ENCODE results near the gene SH3PXD2A. TPM values are rescaled to one million over a fixed set of nuclear protein-coding genes. Genes with fewer than 3 reads are reported as not detected.

SH3PXD2A gene
- total and polyA plus RNA-seq, 2 of the 4 experiments (the other 2 are of a cell fraction), result 6.3 to 23.0 TPM

- Histone ChIP-seq H3K56ac (ENCODE audit: extremely low read depth, insufficient read depth, low read length) (peak overlapping the region; percentile 8; the same call in 1 of the 2 replicates), H4K20me1 (ENCODE audit: insufficient read depth, low read length) (no peaks in the 10 kb centered on the region), H2AFZ (replicated peaks; ENCODE audit: low read length, poor library complexity) (no peak overlapping the region), H3K4me2 (ENCODE audit: low read depth, low read length) (peak overlapping the region; percentile 48), H2BK120ac (ENCODE audit: low read depth, low read length) (peak overlapping the region; percentile 78), H4K91ac (ENCODE audit: insufficient read depth, low read depth, low read length) (peak overlapping the region; percentile 17; the same call in 1 of the 2 replicates), H3K4ac (ENCODE audit: low read depth, low read length) (peak overlapping the region; percentile 37; the same call in 1 of the 2 replicates), H3K18ac (ENCODE audit: low read depth, low read length) (peak overlapping the region; percentile 95; the same call in 1 of the 2 replicates), H4K5ac (ENCODE audit: low read depth, low read length) (peak overlapping the region; percentile 34), H3K9ac (ENCODE audit: low read depth, low read length) (peak overlapping the region; percentile 66; the same call in 1 of the 2 replicates), H2BK15ac (ENCODE audit: low read depth, low read length) (peak overlapping the region; percentile 63; the same call in 1 of the 3 replicates), H2AK5ac (ENCODE audit: low read depth, low read length) (no peak overlapping the region), H3K14ac (replicated peaks; ENCODE audit: low read depth, low read length) (peak overlapping the region; percentile 26; the same call in 1 of the 2 replicates), H3K9me1 (ENCODE audit: insufficient read depth, low read length) (peaks cover 7% of the 10 kb centered on the region), H3K9me3 (ENCODE audit: control insufficient read depth, insufficient read depth, low read length) (no peaks in the 10 kb centered on the region), H3K4me1 (ENCODE audit: control insufficient read depth, insufficient read depth, low read length) (peaks cover 19% of the 10 kb centered on the region), H2BK20ac (ENCODE audit: low read depth, low read length) (peak overlapping the region; percentile 37; the same call in 1 of the 2 replicates), H3K27me3 (ENCODE audit: control insufficient read depth, insufficient read depth, low read length) (no peaks in the 10 kb centered on the region), H2BK5ac (ENCODE audit: low read depth, low read length, poor library complexity, severe bottlenecking) (peak overlapping the region; percentile 1), H3K4me3 (ENCODE audit: insufficient read depth, low read depth, low read length) (no peak overlapping the region), H3K27ac (ENCODE audit: insufficient read depth, low read length) (peak overlapping the region; percentile 38; the same call in 1 of the 2 replicates), H3K36me3 (ENCODE audit: control insufficient read depth, insufficient read depth, low read length) (peaks cover 14% of the 10 kb centered on the region; the same call in 1 of the 2 replicates), H3K23ac (ENCODE audit: low read depth, low read length) (peak overlapping the region; percentile 26; the same call in 1 of the 2 replicates), H2AK9ac (replicated peaks; ENCODE audit: low read depth, low read length, poor library complexity) (no peak overlapping the region), H4K8ac (ENCODE audit: low read depth in 2 of 2, low read length in 2 of 2) (peak overlapping the region; percentile 38 to 56; a peak in 2 of 4 replicates), H3K79me1 (ENCODE audit: low read depth in 1 of 2, low read length in 2 of 2) (peaks cover 0 to 14% of the 10 kb centered on the region in 2 experiments; a peak in 1 of 4 replicates)
- dilution Hi-C loops (cut with HindIII; ENCODE audit: low sequenced_read_pairs, unreplicated experiment) (no loop called here), in situ Hi-C loops (cut with MboI; ENCODE audit: low sequenced_read_pairs) (no loop called here), intact Hi-C loops (cut with micrococcal nuclease) (loop anchor here (1.0 kb wide), 1 partner anchor 73 kb away; the partner anchor contains the start of gene SLK)
- POLR2A ChIA-PET (ENCODE audit: unreplicated experiment), result no interaction called here
- WGBS, 2 experiments (ENCODE audit: extremely low coverage in 2 of 2, insufficient read length in 1 of 2), result 0% methylated on average over 1 of the region's 4 CpGs; no CpG with 5 or more reads in 1 of the 2 experiments
- no TSS peak for BruUV-seq (replicated peaks)
- peak; percentile 12 for DNase-seq
- ATAC-seq (ENCODE audit: low read depth), result peak; percentile 40
- TF ChIP-seq, protein P1, sequence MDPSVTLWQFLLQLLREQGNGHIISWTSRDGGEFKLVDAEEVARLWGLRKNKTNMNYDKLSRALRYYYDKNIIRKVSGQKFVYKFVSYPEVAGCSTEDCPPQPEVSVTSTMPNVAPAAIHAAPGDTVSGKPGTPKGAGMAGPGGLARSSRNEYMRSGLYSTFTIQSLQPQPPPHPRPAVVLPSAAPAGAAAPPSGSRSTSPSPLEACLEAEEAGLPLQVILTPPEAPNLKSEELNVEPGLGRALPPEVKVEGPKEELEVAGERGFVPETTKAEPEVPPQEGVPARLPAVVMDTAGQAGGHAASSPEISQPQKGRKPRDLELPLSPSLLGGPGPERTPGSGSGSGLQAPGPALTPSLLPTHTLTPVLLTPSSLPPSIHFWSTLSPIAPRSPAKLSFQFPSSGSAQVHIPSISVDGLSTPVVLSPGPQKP (IDR thresholded peaks at IDR 0.05; ENCODE audit: borderline replicate concordance, low read depth, low read length), result no peak
- TF ChIP-seq MAFK (IDR thresholded peaks at IDR 0.05; ENCODE audit: low read depth, low read length) (peak; percentile 14; the same call in 1 of the 2 replicates), BHLHE40 (IDR thresholded peaks at IDR 0.05; ENCODE audit: low read depth, low read length) (peak; percentile 37; the same call in 1 of the 2 replicates), SMC3 (IDR thresholded peaks at IDR 0.05; ENCODE audit: low read depth, low read length) (no peak)
- CTCF ChIA-PET, result no interaction called here
Observed at GRCh38 chr10:103894441-103894864, 39.1 kb upstream of the SH3PXD2A start.
